Smooth muscle cell (in vitro differentiated cells): ENCODE data around the gene PIP4P1. TPM values are rescaled to one million over a fixed set of nuclear protein-coding genes. Genes with fewer than 3 reads are reported as not detected.

ENCODE experiments used
- DNase-seq: peaks from one replicate; lab custom pipeline; 2025; ENCODE audit not compliant: unreplicated experiment; lab: John Stamatoyannopoulos, UW
- H2AFZ ChIP-seq: fragments of 200-600 bp; sonication (generic); 2 replicates; pipeline ENCODE4 v1.6.0; 2016; ENCODE audit warnings: antibody characterized with exemption, low read depth, mild to moderate bottlenecking
- H3F3A ChIP-seq: fragments of 200-600 bp; sonication (generic); 2 replicates; pipeline ENCODE4 v1.6.0; 2017; ENCODE audit warnings: antibody characterized with exemption, low read depth
- H3K27ac ChIP-seq: fragments of 200-600 bp; sonication (generic); 2 replicates; pipeline ENCODE4 v1.5.1; 2016; ENCODE audit warnings: low read depth, mild to moderate bottlenecking
- H3K27me3 ChIP-seq: fragments of 200-600 bp; sonication (generic); 2 replicates; pipeline ENCODE4 v1.6.1; 2016; ENCODE audit warnings: low read depth, mild to moderate bottlenecking
- H3K36me3 ChIP-seq: fragments of 200-600 bp; sonication (generic); 2 replicates; pipeline ENCODE4 v1.5.1; 2016; ENCODE audit warnings: low read depth
- H3K4me1 ChIP-seq: fragments of 200-600 bp; sonication (generic); 2 replicates; pipeline ENCODE4 v1.5.1; 2016; ENCODE audit warnings: low read depth
- H3K4me2 ChIP-seq: fragments of 200-600 bp; sonication (generic); 2 replicates; pipeline ENCODE4 v1.6.0; 2016; ENCODE audit warnings: mild to moderate bottlenecking
- H3K4me3 ChIP-seq: fragments of 200-600 bp; sonication (generic); 2 replicates; pipeline ENCODE4 v1.5.1; 2016; ENCODE audit warnings: mild to moderate bottlenecking
- H3K79me2 ChIP-seq: fragments of 200-600 bp; sonication (generic); 2 replicates; pipeline ENCODE4 v1.6.0; 2016; ENCODE audit warnings: low read depth, mild to moderate bottlenecking
- H3K9ac ChIP-seq: fragments of 200-600 bp; sonication (generic); 2 replicates; pipeline ENCODE4 v1.6.0; 2016; ENCODE audit warnings: low read depth
- H3K9me3 ChIP-seq: fragments of 200-600 bp; sonication (generic); replicated peaks from 2 replicates; pipeline ENCODE4 v1.5.1; 2016; ENCODE audit warnings: low read depth
- H4K20me1 ChIP-seq: fragments of 200-600 bp; sonication (generic); 2 replicates; pipeline ENCODE4 v1.6.0; 2016; ENCODE audit warnings: low read depth
- WGBS: methylation state at CpG from one replicate; pipeline ENCODE4 v1.1.7; 2016; ENCODE audit warnings: low lambda C conversion rate; 5-methylcytosine and 5-hydroxymethylcytosine counted together
- polyA plus RNA-seq: library from polyadenylated mRNA; unstranded; fragments of >200 nt; fragmentation: Nextera tagmentation; extraction: Ambion mirVana; gene quantifications from 2 replicates; pipeline ENCODE4 v1.2.1, GENCODE V29; 2016
- total RNA-seq: library from RNA; depleted of rRNA; stranded (reverse); fragments of >200 nt; gene quantifications from 2 replicates; pipeline ENCODE4 v1.2.3, GENCODE V29; 2014
- TF ChIP-seq, protein P1 (sequence below): fragments of 200-600 bp; sonication (generic); IDR thresholded peaks from 2 replicates; pipeline ENCODE4 v1.5.1; 2017; ENCODE audit warnings: borderline replicate concordance, mild to moderate bottlenecking, antibody characterized with exemption; ENCODE audit not compliant: insufficient read depth, poor library complexity, severe bottlenecking

The PIP4P1 gene
- total and polyA plus RNA-seq, 2 experiments from 2014 or later, result 24.8 to 54.9 TPM

DNA sequence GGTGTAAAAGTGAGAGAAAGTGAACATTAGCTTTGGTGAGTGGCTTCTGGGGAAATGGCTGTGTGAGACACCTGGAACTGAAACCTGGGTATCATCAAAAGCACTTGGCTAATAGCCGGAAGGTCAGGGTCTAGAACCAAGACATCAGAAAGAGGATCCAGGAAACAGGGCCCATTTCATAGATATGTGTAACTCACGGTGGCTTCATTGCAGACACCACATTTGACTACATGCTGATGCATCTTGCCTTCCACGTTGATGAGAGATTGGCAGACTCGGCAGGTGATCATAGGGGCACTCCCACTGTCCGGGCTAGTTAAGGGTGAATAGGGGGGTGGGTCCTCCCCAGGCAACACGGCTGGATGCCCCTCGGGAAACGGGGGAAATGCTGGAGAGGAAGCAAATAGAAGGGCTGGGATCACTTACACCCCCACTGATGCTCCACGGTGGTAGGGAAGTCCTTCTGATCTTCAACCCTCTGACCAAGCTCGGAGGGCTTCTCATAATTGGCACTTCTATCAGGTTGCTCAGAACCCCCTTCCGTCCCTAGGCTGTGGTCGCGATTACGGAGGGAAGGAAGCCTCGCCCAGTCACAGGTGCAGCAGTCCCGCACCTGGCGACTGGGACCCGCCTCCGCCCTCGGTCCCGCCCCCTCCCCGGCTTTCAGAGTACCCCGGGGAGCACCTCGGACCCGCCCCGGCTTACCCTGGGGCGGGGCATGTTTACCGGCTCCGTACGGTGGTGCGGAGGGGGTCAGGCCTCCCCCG is 593 bp downstream of the PIP4P1 start:
- H2AFZ ChIP-seq, result no peak overlapping the region
- WGBS, result 12% methylated on average over 26 of the region's 32 CpGs
- no peaks in the 10 kb centered on the region for H3K27me3 ChIP-seq
- no peaks in the 10 kb centered on the region for H3K9me3 ChIP-seq
- peak overlapping the region; percentile 72 for H3K4me3 ChIP-seq
- peak overlapping the region; percentile 78 for H3K27ac ChIP-seq
- H4K20me1 ChIP-seq, result peaks cover 7% of the 10 kb centered on the region
- TF ChIP-seq, protein P1, sequence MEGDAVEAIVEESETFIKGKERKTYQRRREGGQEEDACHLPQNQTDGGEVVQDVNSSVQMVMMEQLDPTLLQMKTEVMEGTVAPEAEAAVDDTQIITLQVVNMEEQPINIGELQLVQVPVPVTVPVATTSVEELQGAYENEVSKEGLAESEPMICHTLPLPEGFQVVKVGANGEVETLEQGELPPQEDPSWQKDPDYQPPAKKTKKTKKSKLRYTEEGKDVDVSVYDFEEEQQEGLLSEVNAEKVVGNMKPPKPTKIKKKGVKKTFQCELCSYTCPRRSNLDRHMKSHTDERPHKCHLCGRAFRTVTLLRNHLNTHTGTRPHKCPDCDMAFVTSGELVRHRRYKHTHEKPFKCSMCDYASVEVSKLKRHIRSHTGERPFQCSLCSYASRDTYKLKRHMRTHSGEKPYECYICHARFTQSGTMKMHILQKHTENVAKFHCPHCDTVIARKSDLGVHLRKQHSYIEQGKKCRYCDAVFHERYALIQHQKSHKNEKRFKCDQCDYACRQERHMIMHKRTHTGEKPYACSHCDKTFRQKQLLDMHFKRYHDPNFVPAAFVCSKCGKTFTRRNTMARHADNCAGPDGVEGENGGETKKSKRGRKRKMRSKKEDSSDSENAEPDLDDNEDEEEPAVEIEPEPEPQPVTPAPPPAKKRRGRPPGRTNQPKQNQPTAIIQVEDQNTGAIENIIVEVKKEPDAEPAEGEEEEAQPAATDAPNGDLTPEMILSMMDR, result no peak
- DNase-seq, result no peak
- peak overlapping the region; percentile 94 for H3K4me2 ChIP-seq
- H3K9ac ChIP-seq, result peak overlapping the region; percentile 94
- H3K79me2 ChIP-seq, result peaks cover 32% of the 10 kb centered on the region
- H3K4me1 ChIP-seq, result peaks cover 25% of the 10 kb centered on the region
- no peaks in the 10 kb centered on the region for H3K36me3 ChIP-seq
- peaks cover 19% of the 10 kb centered on the region for H3F3A ChIP-seq

DNA sequence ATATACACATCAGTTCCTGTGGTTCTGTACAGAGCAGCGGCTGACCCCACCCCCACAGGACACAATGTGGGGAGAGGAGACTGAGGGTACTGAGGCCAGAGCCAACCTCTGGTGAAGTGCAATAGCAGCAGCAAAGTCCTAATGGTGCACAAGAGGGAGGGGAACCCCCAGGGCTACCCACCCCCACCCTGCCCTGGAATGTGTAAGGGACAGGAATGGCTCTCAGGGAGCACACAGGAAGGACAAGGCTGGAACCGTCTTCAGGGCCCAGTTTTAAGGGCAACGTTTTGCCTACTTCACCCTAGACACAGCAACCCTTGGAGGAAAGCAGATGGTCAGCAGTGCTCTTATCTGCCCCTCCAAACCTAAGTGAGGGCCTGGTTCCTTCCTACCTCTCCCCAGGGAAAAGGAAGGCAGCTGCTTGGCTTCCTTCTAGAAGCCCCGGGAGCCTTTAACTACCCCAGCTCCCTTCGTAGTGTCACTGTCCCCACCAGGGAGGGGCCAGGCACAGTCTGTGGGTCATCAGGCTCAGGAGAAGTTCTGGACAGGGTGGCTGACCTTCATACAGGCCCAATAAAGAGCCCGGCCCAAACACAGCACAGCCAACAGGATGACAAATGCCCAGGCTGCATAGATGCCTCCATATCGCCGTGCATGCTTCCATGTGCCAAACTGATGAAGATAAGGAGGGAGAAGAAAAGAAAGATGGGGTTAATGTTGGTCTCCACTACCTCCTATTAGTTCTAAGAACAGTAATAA is 3.0 kb downstream of the PIP4P1 start:
- peaks cover 19% of the 10 kb centered on the region for H3F3A ChIP-seq
- H3K79me2 ChIP-seq, result peaks cover 42% of the 10 kb centered on the region
- no peak for DNase-seq
- no peak overlapping the region for H3K4me2 ChIP-seq
- TF ChIP-seq, protein P1, result no peak
- peak overlapping the region; percentile 35 for H3K27ac ChIP-seq
- no peaks in the 10 kb centered on the region for H3K36me3 ChIP-seq
- no peak overlapping the region for H2AFZ ChIP-seq
- 90% methylated on average over 8 of the region's 8 CpGs for WGBS
- peaks cover 7% of the 10 kb centered on the region for H4K20me1 ChIP-seq
- H3K4me1 ChIP-seq, result peaks cover 33% of the 10 kb centered on the region
- no peaks in the 10 kb centered on the region for H3K27me3 ChIP-seq
- H3K9me3 ChIP-seq, result no peaks in the 10 kb centered on the region
- no peak overlapping the region for H3K4me3 ChIP-seq
- H3K9ac ChIP-seq, result no peak overlapping the region

GRCh38 chr14:20456971-20457370 is 4.3 kb downstream of the PIP4P1 start:
- peaks cover 46% of the 10 kb centered on the region for H3K79me2 ChIP-seq
- H3K27ac ChIP-seq, result peak overlapping the region; percentile 93
- TF ChIP-seq, protein P1, result no peak

More at GRCh38 chr14:20456971-20457370, 4.3 kb downstream of the PIP4P1 start:
- H3K9me3 ChIP-seq, result no peaks in the 10 kb centered on the region
- no peak for DNase-seq
- peak overlapping the region; percentile 91 for H3K9ac ChIP-seq
- peaks cover 14% of the 10 kb centered on the region for H3F3A ChIP-seq
- WGBS, result 94% methylated on average over 13 of the region's 13 CpGs
- no peaks in the 10 kb centered on the region for H3K27me3 ChIP-seq
- no peaks in the 10 kb centered on the region for H3K36me3 ChIP-seq
- peak overlapping the region; percentile 93 for H3K4me2 ChIP-seq
- H2AFZ ChIP-seq, result no peak overlapping the region
- H3K4me3 ChIP-seq, result no peak overlapping the region
- peaks cover 7% of the 10 kb centered on the region for H4K20me1 ChIP-seq
- H3K4me1 ChIP-seq, result peaks cover 29% of the 10 kb centered on the region
